ENCODE measurements around the gene GP2.

- TF ChIP-seq PHF8 (IDR thresholded peaks at IDR 0.05; ENCODE audit: borderline replicate concordance, low read depth) (no peak), HOXA7 (CRISPR knock-in tag; IDR thresholded peaks at IDR 0.05) (no peak), KDM5A (IDR thresholded peaks at IDR 0.05) (no peak), POLR2A (IDR thresholded peaks at IDR 0.05; ENCODE audit: low read length) (no peak)
These were observed 58.9 kb downstream of the GP2 start for GRCh38 chr16:20268409-20268808.

All from A549 (cell line).